Glomerular visceral epithelial cell (primary cell): ENCODE data around the gene POGZ.
A peak's percentile ranks its signal among the peaks of the same experiment; 100 is the strongest.
"Not testable (repeated sequence)": the region's sequence is repeated elsewhere in the genome, so short reads cannot be mapped to it uniquely, and the experiment has no call there.

Source experiments
- DNase-seq: peaks from one replicate; pipeline ENCODE4 v3.0.0-alpha.2; 2016; ENCODE audit errors: extremely low spot score

Gene POGZ

DNA sequence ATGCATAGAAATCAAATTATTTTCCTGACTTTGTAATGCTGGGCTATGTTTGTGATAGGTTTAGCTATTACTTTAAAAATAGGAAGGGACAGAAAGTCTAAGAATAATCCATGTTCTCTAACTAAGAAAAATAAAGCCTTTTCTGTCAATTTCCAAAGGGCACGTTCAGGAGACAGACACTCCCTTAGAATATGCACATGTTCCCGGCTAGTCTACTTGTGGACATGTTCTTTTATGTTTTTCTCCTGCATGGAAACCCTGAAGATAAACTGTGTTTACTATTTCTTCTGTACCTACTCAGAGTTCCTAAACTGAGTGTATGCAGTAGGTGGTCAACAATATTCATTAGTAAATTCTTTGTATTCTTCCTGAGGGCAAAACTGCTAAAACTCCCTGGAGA is 47.4 kb downstream of the POGZ start:
- no peak for DNase-seq

DNA sequence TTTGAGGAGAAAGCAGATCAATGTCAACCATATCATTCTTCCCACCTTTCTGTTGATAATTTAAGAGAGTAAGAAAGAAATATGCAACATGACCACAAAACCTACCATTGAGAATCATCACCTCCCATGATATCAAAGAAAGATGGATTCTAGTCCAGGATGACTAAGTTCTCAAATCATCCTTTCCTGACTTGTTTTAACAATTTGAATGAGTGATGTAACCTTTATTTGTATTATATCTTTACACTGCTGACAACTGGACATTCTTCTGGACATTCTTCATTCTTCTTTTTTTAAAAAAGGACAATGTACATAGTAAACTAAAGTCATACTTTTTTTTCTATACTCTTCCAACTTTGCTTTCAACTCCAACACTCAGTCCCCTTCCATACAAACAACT is 50.4 kb downstream of the POGZ start:
- no peak for DNase-seq

DNA sequence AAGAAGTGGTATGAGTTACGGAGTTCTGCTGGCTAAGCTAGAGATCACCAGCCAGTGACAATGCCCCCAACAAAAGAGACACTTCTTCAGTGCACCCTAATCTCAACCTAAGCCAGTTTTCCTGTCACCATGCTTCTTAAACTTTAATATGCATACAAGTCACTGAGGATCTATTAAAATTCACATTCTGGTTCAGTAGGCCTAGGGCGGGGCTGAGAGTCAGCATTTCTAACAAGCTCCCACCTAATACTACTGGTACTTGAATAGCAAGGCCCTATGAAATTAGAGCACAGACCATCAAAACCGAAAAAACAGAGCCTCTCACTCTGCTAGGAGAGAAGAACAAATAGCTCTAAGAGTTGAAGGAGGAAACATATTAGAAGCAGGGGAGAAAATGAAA is 52.0 kb downstream of the POGZ start:
- DNase-seq: no peak

DNA sequence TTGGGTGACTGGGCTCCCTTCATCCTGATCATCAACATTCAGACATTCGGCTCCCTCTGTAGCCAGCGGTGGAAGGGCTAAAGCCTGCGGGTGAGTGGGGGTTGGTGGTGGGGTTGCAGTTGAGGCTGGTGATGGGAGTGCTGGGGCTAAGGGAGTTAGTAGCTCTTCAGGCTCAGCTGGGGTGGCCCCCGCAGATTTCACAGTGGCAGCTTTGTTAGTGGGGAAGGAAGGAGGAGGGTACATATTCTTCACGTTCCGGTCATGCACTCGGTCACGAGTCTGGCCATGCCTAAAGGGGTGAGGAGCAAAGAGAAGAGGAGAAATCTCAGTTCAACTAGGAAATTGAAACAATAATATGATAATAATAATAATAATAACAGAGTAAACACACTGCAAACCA is 53.1 kb downstream of the POGZ start:
- DNase-seq: no peak

DNA sequence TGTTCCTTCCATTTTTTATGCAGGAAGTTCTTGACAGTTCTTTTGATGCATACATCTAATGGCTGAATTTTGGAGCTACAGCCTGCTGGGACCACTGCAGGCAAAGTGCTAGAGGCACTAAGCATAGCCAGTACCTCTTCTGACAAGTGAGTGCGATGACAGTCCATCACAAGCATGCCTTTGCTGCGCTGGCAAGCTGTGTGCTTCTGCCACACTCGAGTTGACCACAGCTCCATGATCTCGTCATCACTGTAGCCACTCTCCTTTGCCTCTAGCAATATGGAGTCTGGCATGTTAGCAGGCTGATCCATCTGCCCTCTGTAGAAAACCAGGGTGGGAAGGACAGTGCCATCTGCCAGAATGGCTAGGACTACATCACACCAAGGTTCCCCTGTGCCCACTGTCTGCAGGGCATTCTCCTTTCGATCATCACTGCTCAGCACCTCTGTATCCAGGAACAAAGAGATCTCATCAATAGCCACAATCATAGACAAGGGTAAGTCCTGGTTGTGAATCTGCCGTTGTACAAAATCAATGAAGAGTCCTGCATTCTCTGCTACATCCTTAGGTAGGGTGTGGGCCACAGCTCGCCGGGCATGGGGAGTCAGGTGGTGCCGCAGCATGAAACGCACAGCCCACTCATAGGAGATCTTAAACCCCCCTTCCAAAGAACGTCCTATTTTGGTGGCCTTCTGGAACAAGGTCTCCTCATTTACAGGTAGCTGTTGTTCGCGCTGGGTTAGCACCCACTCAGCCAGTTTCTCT is 53.9 kb downstream of the POGZ start:
- no peak for DNase-seq

DNA sequence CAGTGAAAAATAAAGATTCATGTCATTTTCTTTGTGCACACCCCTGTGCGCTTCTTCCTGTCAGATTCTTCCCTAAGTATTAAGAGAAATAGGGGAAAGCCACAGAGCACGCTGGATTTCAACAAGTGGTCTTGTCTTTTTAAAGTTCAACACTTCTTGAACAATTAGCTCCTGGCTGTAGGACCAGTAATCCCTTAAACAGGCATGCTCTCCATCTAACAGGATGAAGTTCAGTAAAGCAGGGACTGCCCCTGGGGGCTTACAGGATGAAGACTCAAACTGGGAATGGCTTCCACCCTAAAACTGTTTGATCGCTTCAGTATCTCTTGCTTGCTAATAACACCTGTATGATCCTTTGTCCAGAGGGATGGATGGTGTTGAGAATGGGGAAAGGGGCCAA is 55.7 kb downstream of the POGZ start:
- no peak for DNase-seq

DNA sequence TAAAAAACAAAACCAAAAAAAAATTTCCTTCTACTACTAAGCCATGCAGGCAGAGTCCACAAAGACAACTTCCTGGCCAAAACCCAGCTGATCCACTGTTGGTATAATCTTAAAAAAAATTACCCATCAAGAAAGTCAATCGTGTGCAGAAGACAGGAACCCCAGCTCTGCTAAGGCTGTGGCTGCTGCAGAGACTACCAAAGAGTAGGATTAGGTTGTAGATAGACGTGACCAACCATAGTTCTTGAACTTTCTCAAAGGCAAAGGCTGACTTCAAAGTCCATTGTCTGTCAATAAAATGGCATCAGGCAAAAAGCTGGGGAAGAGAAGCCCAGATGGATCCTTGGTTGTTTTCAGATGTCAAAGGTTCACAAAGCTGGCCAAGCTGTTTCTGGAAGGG is 56.5 kb downstream of the POGZ start:
- DNase-seq: no peak

DNA sequence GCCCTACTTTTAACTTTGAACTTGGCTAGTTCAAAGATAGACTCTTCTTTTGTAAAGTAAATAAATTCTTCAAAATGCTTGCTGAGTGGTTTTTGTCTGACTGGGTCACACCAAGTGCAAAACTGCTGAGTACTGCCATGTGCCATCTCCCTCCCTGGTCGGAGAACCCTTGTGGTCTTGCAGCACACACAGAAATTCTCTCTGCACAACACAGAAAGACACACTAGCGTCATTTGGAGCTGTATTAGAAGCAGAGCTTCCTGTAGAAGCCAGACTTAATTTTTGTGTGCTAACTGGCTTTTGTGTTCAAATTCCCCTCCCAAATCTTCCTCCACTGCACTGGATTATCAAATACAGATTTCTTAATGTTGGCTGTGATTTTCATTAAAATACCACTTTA is 57.4 kb downstream of the POGZ start:
- no peak for DNase-seq

DNA sequence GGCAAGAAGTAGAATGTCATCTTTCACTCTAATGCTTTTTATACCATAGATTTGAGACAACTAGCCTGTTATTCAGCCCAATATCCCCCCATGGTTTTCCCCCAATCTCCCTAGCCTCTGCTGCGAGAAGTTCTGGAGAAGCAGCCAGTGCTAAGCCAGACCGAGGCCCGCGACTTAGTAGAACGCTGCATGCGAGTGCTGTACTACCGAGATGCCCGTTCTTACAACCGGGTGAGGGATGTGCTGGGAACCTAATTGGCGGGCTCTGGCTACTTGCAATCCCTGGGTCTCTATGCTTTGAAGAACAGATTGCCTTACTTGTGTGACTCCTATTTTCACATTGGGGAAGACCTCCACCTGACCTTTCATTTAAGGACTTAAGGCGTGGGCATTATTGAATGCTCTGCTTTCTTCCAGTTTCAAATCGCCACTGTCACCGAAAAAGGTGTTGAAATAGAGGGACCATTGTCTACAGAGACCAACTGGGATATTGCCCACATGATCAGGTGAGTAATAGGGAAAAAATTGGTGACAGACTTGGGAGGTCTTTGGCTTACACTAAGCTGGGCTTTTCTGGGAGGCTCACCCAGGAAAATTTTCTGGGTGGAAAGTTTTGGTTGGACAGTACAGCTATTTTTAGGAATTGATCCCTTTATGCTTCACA is 58.0 kb downstream of the POGZ start:
- DNase-seq: no peak

DNA sequence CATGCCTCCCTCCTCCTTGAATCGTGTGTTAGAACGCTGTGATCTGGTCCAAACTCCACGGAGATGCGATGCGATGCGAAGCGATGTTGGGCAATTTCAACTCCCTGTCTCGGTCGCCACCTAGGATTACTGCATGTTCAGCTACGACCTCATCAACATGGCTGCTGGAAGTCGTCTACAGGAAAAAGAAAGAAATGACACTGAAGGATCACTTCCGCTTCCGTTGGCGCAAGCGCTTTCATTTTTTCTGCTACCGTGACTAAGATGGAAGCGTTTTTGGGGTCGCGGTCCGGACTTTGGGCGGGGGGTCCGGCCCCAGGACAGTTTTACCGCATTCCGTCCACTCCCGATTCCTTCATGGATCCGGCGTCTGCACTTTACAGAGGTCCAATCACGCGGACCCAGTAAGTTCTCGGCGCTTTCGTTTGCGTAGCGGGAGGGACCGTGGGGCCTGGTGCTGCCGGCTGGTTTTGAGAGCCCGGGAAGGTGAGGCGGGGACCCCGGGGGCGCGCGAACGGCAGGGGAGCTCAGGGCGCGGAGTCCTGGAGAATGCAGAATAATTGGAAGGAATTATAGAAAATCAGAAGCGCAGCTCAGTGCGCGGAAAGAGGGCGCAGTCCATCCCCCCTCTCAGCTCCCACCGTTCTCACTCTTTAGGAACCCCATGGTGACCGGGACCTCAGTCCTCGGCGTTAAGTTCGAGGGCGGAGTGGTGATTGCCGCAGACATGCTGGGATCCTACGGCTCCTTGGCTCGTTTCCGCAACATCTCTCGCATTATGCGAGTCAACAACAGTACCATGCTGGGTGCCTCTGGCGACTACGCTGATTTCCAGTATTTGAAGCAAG is 59.7 kb downstream of the POGZ start, which contains the start of gene PSMB4:
Gene PSMB4, plus strand, starts transcription at position 250 of the 848 bp plus-strand sequence. Its CDS starts 15 bp downstream, at position 265.
- peak; percentile 87 for DNase-seq

DNA sequence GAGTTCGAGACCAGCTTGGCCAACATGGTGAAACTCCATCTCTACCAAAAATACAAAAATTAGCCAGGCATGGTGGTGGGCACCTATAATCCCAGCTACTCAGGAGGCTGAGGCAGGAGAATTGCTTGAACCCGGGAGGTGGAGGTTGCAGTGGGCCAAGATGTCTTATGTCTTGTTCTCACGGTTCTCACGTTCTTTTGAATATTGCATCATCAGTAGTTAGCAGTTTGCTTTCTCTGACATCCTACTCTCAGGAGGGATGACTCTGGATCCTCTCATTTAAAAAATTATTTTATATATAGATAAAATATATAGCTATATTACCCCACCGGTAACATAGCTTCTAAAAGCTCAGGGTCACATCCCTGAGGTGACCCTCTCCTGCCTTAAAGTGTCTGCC is 63.0 kb downstream of the POGZ start:
- DNase-seq: not testable (repeated sequence)

DNA sequence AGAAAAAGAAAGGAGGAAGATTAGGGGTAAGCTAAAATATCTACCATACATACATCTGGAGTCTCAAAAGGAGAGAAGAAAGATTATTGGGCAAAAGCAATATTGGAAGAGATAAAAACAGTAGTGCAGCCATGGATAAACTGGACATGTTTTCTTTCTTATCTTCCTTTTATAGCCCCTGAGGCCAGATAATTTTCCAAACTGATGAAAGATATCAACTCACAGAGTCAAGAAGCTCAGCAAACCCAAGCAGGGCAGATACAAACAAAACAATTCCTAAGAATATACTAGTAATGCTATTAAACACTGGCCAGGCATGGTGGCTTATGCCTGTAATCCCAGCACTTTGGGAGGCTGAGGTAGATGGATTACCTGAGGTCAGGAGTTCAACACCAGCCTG is 65.7 kb downstream of the POGZ start:
- DNase-seq: no peak

DNA sequence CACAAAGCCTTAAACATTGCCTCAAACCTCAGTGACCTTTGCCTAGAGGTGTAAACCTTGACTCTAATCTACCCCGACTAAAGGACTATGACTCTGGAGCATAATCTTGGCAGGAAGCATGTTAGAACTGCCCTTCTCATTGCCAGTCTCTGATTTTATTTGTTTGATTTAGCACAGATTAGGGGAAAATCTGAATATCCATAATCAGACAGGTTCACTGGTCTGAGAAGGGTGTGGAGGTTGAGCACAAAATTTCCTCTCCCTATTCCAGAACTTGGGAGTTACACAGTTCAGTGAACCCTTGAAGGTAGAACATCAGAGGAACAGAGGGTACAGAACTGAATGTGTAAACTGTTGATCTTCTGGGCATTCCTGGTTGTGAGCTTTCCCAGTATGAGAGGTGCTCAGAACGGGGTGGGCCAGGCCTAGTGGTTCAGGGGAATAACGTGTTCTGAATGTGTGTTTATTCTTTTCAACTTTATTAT is 68.2 kb downstream of the POGZ start:
- no peak for DNase-seq

DNA sequence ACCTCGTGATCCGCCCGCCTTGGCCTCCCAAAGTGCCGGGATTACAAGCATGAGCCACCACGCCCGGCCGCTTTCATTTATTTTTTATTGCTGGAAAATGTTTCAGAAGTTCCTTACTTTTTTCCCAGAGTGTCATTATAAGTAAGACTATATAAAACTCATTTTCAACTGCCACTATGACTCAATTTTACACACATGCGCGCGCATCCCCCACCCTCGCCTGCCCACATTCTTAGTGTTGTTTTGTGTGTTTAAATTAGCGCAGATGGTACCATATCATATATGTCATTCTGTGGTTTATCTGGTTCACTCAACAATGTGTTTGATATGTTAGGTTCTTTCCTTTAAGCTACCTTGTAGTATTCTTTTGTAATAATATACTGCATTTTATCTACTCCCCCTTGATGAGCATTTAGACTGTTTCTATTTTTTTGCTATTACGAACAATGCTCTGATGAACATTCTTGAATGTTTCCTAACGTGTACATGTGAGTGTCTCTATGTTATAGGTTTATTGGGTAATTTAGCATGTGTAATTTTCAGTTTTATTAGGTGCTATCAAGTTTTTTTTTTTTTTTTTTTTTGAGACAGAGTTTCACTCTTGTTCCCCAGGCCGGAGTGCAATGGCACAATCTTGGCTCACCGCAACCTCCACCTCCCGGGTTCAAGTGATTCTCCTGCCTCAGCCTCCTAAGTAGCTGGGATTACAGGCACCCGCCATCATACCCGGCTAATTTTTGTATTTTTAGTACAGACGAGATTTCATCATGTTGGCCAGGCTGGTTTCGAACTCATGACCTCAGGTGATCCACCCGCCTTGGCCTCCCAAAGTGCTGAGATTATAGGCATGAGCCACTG is 68.8 kb downstream of the POGZ start:
- DNase-seq: not testable (repeated sequence)

DNA sequence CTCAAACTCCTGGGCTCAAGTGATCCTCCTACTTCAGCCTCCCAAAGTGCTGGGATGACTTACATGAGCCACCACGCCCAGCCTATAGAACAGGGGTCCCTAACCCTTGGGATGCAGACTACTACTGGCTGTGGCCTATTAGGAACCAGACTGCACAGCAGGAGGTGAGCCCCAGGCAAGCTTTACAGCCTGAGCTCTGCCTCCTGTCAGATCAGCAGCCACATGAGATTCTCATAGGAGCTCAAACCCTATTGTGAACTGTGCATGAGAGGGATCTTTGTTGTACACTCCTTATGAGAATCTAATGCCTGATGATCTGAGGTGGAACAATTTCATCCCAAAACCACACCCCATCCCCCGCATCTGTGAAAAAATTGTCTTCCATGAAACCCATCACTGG is 73.3 kb downstream of the POGZ start:
- DNase-seq: no peak

DNA sequence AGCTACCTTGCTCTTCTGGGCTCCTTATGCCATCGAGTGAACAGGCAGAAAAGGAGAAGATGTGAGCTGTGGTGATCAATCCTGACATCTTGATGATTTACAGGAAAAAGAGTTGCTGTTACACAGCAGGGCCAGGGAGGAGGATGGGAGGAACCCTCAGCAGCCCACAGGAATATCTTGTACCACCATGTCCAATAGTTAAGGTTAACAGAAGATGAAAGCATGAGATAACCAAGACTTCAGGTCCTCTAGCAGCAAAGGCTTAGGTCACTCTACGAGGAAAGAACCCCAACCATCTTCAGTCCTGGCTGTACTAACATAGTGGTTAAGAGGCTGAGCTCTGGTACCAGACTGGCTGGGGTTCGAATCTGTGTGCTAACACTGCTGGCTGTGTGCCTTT is 74.7 kb downstream of the POGZ start:
- DNase-seq: no peak

DNA sequence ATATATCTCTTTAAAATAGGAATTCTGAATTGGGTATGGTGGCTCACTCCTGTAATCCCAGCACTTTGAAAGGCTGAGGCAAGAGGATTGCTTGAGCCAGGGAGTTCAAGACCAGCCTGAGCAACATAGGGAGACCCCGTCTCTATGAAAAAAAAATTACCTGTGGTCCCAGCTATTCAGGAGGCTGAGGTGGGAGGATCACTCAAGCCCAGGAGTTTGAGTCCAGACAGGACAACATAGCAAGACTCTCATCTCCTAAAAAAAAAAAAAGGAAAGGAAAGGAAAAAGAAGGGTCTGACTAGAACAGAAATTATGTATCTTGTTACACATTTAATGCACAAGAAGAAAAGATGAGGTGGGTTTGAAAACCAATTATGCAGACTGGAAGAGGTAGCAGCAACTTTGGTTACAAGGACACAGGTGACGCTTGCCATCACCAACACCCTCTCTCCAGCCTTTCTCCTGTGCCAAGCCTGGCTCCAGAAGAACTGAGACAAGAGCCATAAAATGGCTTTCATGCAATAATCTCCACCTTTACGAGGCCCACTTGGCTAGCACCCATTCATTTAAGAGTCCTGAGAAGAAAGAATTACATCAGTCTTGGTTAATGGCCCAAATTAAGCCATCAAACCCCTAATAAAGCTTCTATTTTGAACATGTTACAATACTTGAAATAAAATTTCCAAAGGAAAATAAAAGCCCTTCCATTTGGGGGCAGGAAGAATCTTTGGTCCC is 82.0 kb downstream of the POGZ start:
- DNase-seq: no peak

DNA sequence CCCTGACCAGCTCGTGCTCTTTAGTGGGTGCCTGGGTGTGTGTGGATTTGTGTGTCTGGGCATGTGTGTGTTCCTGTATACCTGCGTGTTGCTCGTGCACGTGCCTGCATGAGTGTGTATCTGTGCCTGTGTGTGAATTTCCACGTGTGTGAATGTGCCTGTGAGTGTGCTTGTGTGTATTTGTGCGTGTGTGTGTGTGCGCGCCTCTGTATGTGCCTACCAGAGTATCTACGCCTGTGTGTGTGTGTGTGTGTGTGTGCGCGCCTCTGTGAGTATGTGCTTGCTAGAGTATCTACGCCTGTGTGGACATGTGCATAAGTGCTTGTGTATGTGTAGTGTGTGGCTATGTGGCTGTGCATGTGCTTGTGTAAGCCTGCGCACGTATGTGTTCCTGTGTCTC is 86.1 kb downstream of the POGZ start:
- DNase-seq: no peak

DNA sequence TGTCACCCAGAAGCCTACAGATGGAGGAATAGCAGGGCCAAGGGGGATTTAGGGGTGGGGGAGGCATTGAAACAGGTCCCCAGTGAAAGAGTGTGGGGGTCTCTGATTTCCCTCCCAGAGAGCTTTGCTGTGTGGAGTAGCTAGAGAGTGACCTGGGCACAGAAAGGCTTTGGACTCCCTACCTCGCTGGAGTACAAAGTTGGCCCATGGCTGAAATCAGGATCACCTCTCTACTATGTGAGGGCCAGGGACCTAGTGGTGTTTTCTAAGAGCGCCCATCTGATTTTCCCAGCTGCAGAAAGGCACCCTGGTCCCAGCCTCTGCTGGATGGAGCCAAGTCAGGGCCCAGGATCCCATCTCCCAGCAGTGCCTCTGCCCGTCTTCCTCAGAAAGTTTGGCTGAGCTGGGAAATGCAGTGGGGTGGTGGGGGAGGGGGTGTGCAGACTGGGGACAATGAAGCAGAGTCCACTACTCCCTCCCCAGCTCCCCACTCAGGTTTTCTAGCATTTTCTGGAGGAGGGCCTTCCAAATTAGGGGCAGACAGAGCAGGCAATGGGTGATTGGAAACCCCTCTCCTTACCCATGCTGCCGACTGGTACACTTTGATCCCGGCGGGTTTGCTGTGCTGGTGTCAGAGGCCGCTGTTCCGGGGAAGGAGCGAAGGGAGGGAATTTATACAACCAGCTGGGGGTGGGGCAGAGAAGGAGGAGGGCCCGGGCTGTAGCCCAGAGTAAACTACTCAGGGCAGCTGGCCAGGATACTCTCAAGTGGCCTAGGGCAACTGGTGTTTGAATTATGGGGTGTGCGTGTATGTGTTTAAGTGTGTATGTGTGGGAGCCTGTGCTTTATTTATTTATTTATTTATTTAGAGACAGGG is 87.0 kb downstream of the POGZ start, which contains the start of gene SELENBP1:
Gene SELENBP1, minus strand, starts transcription at position 648 of the 877 bp plus-strand sequence. Its CDS starts 64 bp downstream, at position 584.
- DNase-seq: no peak
